NCI-H2171 (cell line): ENCODE data around the gene GOLGA6C.
"Not testable (repeated sequence)": the region's sequence is repeated elsewhere in the genome, so short reads cannot be mapped to it uniquely, and the experiment has no call there.

Experiments used
- DNase-seq: peaks from one replicate; lab custom pipeline; 2025; lab: John Stamatoyannopoulos, UW

Gene GOLGA6C

DNA sequence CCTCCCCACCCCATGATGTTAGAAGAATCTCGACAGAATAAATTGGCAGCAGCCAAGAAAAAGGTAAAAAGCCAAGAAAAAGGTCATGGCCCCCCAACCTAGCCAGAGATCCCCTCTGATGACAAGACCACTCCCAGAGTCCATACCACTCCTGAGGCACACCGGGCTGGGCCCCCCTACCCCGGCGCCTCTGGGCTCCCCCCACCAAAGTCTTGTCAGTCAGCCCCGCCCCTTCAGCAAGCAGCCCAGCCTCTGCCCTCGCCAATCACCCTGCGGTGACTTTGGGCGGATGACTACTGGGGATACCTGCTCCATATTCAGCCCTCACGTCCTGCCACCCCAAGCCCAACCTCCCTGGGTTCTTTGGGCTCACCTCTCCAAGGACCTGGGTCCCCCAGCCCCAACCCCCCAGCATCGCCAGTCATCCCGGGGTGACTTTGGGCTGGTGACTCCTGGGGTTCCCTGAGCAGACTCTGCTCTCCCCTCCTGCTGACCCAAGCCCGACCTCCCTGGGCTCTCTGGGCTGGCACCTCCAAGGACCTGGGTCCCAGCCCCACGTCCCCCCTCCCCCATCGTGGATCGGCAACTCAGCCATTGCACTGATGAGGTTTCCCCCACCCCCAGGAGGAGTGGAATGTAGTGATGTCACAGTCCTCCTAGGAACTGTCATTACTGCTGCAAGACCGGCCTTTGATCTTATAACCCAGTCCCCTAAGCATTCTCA, 648 bp downstream of the GOLGA6C start:
- not testable (repeated sequence) for DNase-seq

DNA sequence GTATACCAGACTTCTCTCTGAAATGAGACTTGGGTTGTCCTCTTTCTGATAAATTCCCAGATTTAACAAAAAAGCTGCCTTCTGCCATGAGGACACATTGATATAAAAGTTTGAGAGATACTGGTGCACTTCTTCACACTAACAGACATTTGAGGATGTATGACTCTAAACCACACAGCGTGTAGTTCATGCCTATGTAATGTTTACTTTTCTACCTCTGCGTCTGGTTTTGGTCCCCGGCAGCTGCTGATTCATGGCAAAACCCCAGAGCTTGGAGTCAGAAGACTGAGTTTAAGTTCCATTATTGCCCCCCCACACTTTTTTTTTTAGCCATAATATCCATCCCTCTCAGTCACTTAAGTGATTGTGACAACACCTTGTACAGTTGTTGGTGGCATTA, 1.7 kb downstream of the GOLGA6C start:
- not testable (repeated sequence) for DNase-seq

DNA sequence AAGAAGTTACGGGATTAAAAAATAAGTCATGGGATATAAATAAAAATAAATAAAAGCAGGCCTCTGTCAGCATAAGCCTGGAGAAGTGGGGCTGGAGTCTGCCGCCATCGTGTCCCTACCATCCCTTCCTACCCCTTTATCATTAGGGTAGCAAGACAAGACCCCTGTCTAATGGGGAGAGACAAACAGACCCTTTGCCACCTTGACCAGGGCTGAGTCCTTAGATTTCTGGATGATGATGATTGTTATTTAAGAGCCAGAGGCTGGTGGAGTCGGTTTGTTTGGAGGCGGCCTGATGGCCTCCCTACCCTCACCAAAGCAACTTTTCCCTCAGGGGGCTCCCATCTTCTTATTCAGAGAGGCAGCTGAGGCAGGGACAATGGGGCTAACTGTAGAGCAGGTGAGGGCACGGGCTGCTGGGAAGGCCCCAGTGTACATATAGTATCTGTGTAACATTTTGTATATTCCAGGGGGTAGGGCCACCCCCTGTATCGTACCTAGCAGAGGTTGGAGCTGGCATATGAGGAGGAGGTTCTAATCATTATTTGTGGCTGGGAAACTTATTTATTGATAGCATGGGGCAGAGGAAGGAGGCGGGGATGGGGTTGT, 15.7 kb downstream of the GOLGA6C start:
- not testable (repeated sequence) for DNase-seq

DNA sequence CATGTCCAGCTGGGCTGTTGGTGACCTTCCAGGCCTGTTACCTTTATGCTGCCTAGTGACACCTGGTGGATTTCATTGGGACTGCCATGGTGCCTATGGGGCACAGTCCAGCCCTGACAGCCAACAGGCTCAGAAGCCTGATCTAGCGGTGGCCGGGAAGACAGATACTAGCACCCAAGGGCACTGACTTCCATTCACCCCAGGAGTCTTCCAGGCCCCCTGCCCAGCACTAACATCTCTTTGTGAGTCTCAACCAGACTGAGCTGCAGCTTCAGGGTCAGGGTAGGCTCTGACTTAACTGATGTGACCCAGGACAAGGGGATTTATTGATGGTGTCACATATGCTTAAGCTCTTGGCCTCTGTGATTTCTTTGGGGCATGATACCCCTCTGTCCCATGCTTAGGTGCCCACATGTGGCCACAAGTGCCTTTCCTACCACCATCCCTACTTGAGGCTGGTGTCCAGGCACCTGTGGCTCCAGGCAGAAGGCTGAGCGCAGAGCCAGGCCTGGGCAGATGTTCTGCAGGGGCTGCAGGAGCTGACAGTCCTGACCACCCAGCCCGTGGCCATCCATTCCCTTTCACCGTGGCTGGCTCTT, 16.5 kb downstream of the GOLGA6C start:
- DNase-seq: not testable (repeated sequence)

DNA sequence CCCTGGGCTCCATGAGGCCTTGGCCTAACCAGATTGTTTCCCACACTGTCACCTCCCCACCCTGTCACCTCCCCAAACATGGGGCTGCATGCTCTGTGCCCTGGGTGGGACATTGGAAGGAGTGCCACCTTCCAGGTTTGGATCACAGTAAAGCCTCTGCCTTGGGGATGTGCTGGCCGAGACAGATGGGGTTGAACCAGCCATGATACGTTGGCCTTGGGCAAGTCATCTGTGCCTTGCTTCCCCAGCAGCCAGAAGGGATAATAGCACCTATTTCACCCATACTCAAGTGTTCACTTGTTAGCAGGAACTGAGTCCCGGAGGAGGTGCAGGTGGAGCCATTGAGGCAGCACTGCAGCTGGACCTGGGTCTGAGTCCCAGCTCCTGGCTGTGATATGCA, 17.5 kb downstream of the GOLGA6C start:
- DNase-seq: not testable (repeated sequence)

DNA sequence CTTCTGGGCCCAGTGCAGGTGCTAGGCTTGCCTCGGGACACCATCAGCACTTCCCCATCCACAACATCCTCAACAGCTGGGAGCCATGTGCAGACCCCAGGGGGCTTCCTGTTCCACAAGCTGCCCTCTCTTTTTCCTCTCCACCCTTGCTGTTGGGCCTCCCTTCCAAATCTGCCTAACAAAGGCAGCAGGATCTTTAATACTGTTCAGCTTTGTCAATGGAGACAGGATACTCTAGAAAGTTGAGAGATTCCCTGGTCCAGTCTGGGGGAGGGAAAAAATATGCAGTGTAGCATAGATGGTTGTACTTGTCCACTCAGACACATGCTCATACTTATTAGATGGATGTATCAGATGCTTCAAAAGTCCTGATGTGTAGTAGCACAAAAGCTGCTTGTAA, 20.4 kb downstream of the GOLGA6C start:
- not testable (repeated sequence) for DNase-seq

DNA sequence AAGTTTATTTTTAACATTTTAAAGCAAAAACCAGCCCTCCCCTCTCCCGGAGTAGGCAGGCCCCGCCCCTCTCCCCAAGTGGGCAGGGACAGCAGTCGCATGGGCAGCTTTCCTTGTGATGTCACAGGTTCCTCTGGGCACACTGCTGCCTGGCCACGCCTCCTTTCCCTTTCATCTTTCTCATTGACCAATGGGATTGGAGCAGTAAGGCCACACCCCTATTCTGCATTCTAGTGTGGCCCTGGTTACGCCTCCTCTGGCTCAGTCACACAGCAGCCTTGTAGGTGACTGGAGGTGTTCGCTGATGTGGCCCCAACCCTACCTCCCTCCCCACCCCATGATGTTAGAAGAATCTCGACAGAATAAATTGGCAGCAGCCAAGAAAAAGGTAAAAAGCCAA, 24.4 kb downstream of the GOLGA6C start, which contains the start of gene GOLGA6D:
Gene GOLGA6D (plus strand): TSS at position 264 of the 400 bp plus-strand sequence. CDS start 41 bp downstream, at position 305.
- DNase-seq: not testable (repeated sequence)

DNA sequence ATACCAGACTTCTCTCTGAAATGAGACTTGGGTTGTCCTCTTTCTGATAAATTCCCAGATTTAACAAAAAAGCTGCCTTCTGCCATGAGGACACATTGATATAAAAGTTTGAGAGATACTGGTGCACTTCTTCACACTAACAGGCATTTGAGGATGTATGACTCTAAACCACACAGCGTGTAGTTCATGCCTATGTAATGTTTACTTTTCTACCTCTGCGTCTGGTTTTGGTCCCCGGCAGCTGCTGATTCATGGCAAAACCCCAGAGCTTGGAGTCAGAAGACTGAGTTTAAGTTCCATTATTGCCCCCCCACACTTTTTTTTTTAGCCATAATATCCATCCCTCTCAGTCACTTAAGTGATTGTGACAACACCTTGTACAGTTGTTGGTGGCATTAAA, 26.0 kb downstream of the GOLGA6C start:
- not testable (repeated sequence) for DNase-seq

DNA sequence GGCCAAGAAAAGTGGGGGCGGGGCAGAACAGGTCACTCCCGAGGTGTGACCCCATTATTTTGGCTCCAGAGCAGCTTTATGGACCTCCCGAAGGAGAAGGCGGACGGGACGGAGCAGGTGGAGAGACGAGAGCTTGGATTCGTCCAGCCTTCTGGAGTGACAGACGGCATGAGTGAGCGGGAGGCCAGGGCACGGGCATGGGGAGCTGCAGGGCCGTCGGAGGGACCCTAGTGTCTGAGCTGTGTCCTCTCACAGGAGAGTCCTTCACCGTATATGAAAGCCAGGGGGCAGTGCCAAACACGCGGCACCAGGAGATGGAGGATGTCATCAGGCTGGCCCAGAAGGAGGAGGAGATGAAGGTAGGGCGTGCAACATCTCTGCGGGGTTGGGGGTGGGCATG, 35.5 kb downstream of the GOLGA6C start:
- not testable (repeated sequence) for DNase-seq

DNA sequence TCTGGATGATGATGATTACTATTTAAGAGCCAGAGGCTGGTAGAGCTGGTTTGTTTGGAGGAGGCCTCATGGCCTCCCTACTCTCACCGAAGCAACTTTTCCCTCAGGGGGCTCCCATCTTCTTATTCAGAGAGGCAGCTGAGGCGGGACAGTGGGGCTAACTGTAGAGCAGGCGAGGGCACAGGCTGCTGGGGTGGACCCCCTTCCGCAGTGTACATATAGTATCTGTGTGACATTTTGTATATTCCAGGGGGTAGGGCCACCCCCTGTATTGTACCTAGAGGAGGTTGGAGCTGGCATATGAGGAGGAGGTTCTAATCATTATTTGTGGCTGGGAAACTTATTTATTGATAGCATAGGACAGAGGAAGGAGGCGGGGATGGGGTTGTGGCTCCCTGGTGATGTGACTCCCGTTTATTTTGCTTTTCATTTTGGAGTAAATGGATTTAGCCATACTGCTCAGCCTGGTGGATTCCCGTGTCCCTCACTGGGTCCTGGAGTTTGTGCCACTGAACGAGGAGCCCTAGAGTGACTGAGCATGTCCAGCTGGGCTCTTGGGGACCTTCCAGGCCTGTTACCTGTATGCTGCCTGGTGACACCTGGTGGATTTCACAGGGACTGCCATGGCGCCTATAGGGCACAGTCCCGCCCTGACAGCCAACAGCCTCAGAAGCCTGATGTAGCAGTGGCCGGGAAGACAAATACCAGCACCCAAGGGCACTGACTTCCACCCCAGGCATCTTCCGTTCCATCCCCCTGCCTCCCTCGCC, 40.6 kb downstream of the GOLGA6C start:
- not testable (repeated sequence) for DNase-seq

DNA sequence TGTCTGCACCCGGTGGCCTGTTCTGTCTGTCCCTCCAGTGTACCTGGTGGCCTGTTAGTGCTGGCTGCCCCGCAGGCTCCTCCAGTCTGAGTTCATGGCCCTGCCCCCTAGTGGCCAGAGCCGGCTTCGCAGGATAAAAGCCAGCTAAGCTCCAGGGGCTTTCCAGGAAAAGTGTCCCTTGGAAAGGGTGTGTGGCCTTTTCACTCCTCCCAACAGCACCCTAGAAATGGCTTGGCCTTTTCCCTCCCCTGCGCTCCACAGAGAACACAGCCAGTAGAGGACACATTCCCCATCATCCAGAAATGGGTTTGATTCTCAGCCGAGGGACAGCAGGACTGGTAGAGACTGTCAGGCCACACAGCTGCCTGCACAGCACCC, 41.2 kb downstream of the GOLGA6C start:
- not testable (repeated sequence) for DNase-seq

DNA sequence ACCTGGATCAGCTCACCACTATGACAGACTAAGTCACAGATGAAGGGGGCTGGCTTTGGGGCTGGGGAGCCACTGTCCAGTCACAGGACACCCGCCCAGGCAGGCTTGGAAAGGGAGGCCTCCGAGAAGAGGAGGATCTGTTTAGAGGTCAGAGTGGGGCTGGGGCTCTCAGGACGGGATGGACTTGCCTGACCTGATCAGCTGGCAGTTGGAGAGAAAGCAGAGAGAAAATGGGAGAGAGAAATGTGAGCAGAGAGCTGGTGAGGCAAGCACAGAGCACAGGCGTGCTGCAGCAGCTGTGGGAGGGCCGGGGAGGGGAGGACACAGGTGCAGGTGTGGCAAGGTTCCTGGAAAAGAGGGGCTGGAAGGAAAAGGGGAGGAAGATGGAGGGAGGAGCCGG, 41.9 kb downstream of the GOLGA6C start:
- not testable (repeated sequence) for DNase-seq

DNA sequence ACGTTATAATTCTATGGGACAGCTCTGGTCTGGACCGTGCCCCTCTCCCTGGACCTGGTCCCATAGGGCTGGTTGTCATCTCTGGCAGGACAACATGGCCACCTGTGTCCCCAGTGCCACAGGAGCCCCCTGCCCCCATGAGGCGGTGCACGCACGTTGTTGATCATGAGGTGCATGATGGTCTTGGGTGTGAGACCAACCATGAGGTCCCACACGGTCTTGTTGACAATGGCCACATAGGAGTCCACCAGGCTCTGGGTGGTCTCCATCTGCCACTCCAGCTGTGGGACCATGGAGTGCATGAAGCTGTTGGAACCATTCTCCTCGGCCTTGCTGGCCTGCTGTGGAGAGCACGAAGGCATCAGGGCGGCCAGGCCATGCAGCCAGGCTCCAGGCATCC, 44.2 kb downstream of the GOLGA6C start:
- DNase-seq: no peak

DNA sequence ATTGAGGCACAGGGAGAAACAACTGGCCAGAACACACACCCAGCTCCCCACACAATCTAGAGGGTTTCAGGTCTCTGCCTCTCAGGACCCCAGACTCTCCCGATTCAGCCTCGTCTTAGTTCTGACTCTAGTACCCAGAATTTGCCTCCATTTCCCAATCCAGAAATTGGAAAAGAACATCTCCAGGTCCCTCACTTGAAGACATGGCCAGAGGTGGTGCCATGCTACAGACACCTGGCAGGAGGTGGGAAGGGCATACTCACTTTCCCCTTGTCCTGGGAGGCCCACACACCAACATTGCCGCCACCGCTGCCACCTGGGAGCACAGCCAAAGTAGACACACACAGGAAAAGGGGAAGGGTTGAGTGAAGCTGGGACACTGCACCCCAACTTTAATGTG, 44.6 kb downstream of the GOLGA6C start:
- DNase-seq: not testable (repeated sequence)

DNA sequence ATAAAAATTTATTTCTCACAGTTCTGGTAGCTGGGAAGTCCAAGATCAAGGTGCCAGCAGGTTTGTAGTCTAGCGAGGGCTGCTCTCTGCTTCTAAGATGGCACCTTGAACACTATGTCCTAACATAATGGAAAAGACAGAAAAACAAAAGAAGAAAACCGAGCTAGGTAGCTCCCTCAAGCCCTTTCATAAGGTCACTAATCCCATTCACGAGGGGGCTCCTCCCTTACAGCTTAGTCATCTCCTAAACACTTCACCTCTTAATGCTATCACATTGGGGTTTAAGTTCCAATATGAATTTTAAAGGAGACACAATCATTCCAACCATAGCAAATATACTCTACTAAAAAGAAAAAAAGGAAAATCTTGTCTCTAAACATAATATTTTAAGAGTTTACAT, 48.1 kb downstream of the GOLGA6C start:
- DNase-seq: no peak

DNA sequence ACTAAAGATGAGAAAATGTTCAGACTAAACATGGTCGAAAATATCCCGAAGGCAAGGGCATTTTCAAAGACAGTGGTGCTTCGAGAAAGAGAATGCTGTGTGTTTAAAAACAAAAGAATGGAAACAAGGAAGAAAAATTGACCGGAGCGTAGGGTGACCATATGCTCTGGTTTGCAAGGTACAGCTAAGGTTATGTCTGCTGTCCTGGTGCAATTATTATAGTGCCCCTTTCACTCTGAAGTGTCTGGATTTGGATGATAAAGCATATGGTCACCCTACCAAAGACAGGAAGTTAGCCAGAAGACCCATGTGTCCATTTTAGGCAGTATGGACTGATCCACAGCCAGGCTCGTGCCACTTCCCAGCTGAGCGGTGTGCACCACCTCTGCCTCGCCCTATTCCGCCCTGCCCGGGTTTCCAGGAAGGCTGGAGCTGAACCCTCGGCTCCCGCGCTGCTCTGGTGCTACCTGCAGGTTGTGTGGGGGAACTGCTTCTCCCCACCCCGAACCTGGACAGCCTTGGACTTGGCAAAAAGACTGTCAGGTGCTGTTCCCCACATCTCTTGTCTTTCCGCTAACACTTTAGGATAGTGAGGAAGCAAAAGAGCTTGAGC, 49.8 kb downstream of the GOLGA6C start:
- peak; percentile 43 for DNase-seq

DNA sequence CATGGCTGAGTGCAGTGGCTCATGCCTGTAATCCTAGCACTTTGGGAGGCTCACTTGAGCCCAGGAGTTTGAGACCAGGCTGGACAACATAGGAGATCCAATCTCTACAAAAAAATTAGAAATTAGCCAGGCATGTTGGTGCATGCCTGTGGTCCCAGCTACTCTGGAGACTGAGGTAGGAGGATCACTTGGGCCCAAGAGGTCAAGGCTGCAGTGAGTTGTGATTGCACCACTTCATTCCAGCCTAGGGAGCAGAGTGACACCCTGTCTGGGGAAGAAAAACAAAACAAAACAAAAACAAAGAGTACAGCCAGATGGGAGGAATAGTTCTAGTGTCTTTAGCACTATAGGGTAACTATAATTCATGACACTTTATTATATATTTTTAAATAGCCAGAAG, 51.6 kb downstream of the GOLGA6C start:
- no peak for DNase-seq

DNA sequence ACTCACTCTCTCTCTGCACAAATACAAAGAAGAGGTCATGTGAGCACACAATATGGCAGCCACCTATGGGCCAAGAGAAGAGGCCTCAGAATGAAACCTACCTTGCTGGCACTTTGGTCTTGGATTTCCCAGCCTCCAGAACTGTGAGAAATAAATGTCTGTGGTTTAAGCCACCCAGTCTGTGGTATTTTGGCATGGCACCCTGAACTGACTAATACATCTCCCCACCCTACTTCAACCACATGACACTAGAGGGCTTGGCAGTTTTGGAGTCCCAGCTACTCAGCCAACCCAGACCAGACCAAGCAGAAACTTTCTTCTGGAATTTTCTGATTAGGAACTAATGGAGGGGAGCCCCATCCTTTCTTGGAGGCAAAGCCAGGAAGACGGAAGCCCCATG, 54.4 kb downstream of the GOLGA6C start:
- DNase-seq: not testable (repeated sequence)

DNA sequence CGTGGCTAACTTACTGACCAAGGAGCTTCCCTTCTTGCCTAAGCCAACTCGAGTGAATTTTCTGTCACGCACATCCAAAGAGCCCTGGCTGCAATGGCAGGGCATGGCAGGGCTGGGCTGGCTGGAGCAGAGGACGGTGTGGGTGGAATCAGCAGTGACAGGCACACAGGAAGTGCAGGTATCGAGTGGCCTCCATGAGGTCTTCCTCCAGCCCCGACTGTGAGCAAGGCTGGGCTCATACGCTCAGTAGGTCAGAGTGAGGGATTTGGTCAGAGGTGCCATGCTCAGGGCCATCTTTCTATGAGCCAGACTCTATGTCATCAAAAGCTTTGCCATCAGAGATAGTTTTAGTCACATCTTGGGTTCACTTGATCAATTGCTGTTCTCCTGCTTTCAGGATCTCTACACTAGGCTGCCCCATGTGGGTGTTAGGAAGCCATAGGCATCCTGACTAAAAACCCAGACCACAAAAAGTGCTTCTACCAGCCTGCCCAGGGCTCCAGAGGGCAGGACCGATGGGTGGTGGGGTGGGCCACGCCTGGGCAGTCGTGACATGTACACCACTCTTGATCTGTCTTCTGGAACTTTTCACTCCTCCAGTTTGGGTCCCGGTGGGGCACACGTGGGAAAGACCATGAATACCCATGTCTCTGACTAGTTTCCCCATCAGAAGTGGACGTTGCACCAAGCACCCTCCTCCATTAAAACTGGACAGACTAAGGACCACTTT, 55.1 kb downstream of the GOLGA6C start:
- DNase-seq: no peak

DNA sequence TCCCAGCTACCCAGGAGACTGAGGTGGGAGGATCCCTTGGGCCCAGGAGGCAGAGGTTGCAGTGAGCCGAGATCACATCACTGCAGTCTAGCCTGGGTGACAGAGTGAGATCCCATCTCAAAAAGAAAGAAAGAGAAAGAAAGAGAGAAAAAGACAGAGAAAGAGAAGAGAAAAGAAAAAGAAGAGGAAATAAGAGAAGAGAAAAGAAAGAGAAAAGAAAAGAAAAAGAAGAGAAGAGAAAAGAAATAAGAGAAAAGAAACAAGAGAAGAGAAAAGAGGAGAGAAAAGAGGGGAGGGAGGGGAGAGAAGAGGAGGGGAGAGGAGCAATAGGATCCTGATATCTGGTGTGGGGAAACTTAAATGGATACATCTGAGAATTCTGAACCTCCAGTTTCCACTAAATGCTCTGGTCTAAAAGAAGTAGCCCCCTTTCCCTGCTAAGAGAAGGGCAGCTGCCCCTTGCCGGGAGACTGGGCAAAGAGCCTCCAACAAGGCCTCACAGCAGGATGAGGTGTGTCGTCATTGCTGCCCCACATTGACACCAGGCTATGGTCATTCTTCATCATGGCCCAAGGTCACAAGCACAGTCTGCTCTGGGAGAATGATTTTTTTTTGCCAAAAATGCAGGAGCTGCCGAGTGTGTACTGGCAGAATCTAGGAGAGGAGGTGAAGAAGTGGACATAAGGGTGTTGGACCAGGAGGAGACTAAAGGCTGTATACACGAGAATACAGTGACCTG, 56.6 kb downstream of the GOLGA6C start:
- no peak for DNase-seq
